Activated CD4-positive, alpha-beta T cell treated with anti-CD3 and anti-CD28 coated beads for 36 hours (primary cell): Measurements from ENCODE around the gene KPNA2. TPM values are rescaled to one million over a fixed set of nuclear protein-coding genes. Genes with fewer than 3 reads are reported as not detected.
"Not testable (repeated sequence)": the region's sequence is repeated elsewhere in the genome, so short reads cannot be mapped to it uniquely, and the experiment has no call there.

Source experiments
- ATAC-seq: fragments of 200-7000 bp; cut with Tn5 transposase; one replicate; pipeline ENCODE4 v1.10.0; 2021; ENCODE audit warnings: mild to moderate bottlenecking, moderate library complexity
- CTCF ChIA-PET: fragments of 350-600 bp; sonication (Branson Sonifier 250); formaldehyde crosslinking; loops from one replicate; lab custom pipeline; 2021; ENCODE audit warnings: antibody characterized with exemption; lab: Charles Lee
- POLR2A ChIA-PET: fragments of 350-600 bp; sonication (Branson Sonifier 250); formaldehyde crosslinking; loops from one replicate; lab custom pipeline; 2021; ENCODE audit warnings: antibody characterized with exemption, inconsistent platforms; lab: Charles Lee
- DNase-seq: peaks from one replicate; pipeline ENCODE4 v3.0.0-alpha.2; 2020
- H3K27ac Mint-ChIP-seq: one replicate; pipeline ENCODE4 v1.8.0; 2021; ENCODE audit warnings: mixed read lengths
- H3K27me3 Mint-ChIP-seq: one replicate; pipeline ENCODE4 v1.8.0; 2021; ENCODE audit warnings: mixed read lengths
- H3K36me3 Mint-ChIP-seq: one replicate; pipeline ENCODE4 v1.8.0; 2021; ENCODE audit warnings: low read depth, mixed read lengths
- H3K4me1 Mint-ChIP-seq: one replicate; pipeline ENCODE4 v1.8.0; 2021; ENCODE audit warnings: mixed read lengths
- H3K4me3 Mint-ChIP-seq: one replicate; pipeline ENCODE4 v1.8.0; 2021; ENCODE audit warnings: mild to moderate bottlenecking, moderate library complexity, mixed read lengths
- H3K9me3 Mint-ChIP-seq: one replicate; pipeline ENCODE4 v1.8.0; 2021; ENCODE audit warnings: low read depth, mixed read lengths
- intact Hi-C, 2 experiments: fragments of 100-400 bp; cut with DNase I in 1 of 2; cut with micrococcal nuclease in 1 of 2; formaldehyde crosslinking; loops; one replicate each; pipeline versions ENCODE4 v1.14.2 to v1.15.1; 2022 to 2024; cut with DNase I, micrococcal nuclease
- total RNA-seq, 2 experiments: library from RNA; stranded (reverse); gene quantifications; one replicate each; pipeline ENCODE4 v1.2.3, GENCODE V29; 2021

Gene KPNA2
- total RNA-seq, 2 experiments from 2014 or later, result 186 to 190 TPM

GRCh38 chr17:68036304-68037147 is 991 bp downstream of the KPNA2 start:
- Mint-ChIP-seq H3K36me3 (peaks cover 43% of the 10 kb centered on the region), H3K4me3 (peak overlapping the region; percentile 96), H3K9me3 (no peaks in the 10 kb centered on the region), H3K27ac (peak overlapping the region; percentile 97), H3K27me3 (no peaks in the 10 kb centered on the region), H3K4me1 (peaks cover 18% of the 10 kb centered on the region)
- ATAC-seq (no peak), DNase-seq (no peak)
- ChIA-PET POLR2A (interaction anchor here (0.5 to 2.2 kb wide), 8 partner anchors 9 to 1400 kb away, joined by 3 to 16 read pairs (median 6); partner anchors contain the start of gene PRKAR1A), CTCF (interaction anchor here (0.7 to 2.3 kb wide), 5 partner anchors 9 to 61 kb away, joined by 3 to 8 read pairs (median 6); no protein-coding TSS in a partner anchor)
- intact Hi-C loops, result loop anchor here (1.0 to 10.0 kb wide), 6 partner anchors 171 to 659 kb away; partner anchors contain the start of genes NOL11 (in 2 of the 2), AMZ2 (in 1 of the 2), BPTF (in 1 of the 2) and PITPNC1 (in 1 of the 2)

GRCh38 chr17:68047153-68047846 is 11.8 kb downstream of the KPNA2 start:
- no peak for ATAC-seq
- DNase-seq, result no peak
- ChIA-PET POLR2A (interaction anchor here (0.7 to 2.3 kb wide), 2 partner anchors 11 to 415 kb away, joined by 4 to 16 read pairs; partner anchors contain the start of gene KPNA2), CTCF (no interaction called here)
- no peak overlapping the region for H3K4me3 Mint-ChIP-seq
- H3K9me3 Mint-ChIP-seq, result no peaks in the 10 kb centered on the region
- peaks cover 46% of the 10 kb centered on the region for H3K36me3 Mint-ChIP-seq
- H3K27ac Mint-ChIP-seq, result no peak overlapping the region
- intact Hi-C loops, result no loop called here
- no peaks in the 10 kb centered on the region for H3K4me1 Mint-ChIP-seq
- H3K27me3 Mint-ChIP-seq, result no peaks in the 10 kb centered on the region

- POLR2A ChIA-PET, result interaction anchor here (1.3 kb wide), 1 partner anchor 12 kb away, joined by 4 read pairs; no protein-coding TSS in a partner anchor
- CTCF ChIA-PET, result not testable (repeated sequence)
Measured at GRCh38 chr17:68047890-68048542, 12.5 kb downstream of the KPNA2 start.

GRCh38 chr17:68048996-68049395 is 13.5 kb downstream of the KPNA2 start:
- Mint-ChIP-seq H3K9me3 (no peaks in the 10 kb centered on the region), H3K4me1 (no peaks in the 10 kb centered on the region), H3K27me3 (no peaks in the 10 kb centered on the region), H3K27ac (no peak overlapping the region), H3K4me3 (no peak overlapping the region), H3K36me3 (peaks cover 30% of the 10 kb centered on the region)
- no peak for DNase-seq
- intact Hi-C loops, result no loop called here
- ChIA-PET POLR2A (interaction anchor here (0.7 to 1.3 kb wide), 2 partner anchors 13 to 113 kb away, joined by 4 to 7 read pairs; no protein-coding TSS in a partner anchor), CTCF (interaction anchor here (0.7 to 1.0 kb wide), 2 partner anchors 9 to 420 kb away, joined by 3 read pairs; no protein-coding TSS in a partner anchor)
- ATAC-seq, result no peak

More at GRCh38 chr17:68047890-68048542, 12.5 kb downstream of the KPNA2 start:
- intact Hi-C loops, H3K27me3 Mint-ChIP-seq, ATAC-seq, H3K4me3 Mint-ChIP-seq, H3K9me3 Mint-ChIP-seq, DNase-seq, H3K27ac Mint-ChIP-seq, H3K4me1 Mint-ChIP-seq: not testable (repeated sequence)
- H3K36me3 Mint-ChIP-seq, result peaks cover 40% of the 10 kb centered on the region

GRCh38 chr17:68049812-68050437 is 14.4 kb downstream of the KPNA2 start:
- CTCF ChIA-PET, ATAC-seq, H3K27ac Mint-ChIP-seq: not testable (repeated sequence)

GRCh38 chr17:68051321-68052312 is 16.1 kb downstream of the KPNA2 start:
- CTCF ChIA-PET, result interaction anchor here (0.6 kb wide), 1 partner anchor 450 kb away, joined by 3 read pairs; no protein-coding TSS in a partner anchor
- ATAC-seq, H3K27me3 Mint-ChIP-seq, H3K9me3 Mint-ChIP-seq, POLR2A ChIA-PET, H3K27ac Mint-ChIP-seq, DNase-seq, H3K4me1 Mint-ChIP-seq, H3K4me3 Mint-ChIP-seq, H3K36me3 Mint-ChIP-seq: not testable (repeated sequence)
- intact Hi-C loops, result loop anchor here in 1 of 2 experiments (10.0 kb wide), 1 partner anchor 113 kb away; no protein-coding TSS in a partner anchor

More at GRCh38 chr17:68049812-68050437, 14.4 kb downstream of the KPNA2 start:
- H3K9me3 Mint-ChIP-seq, POLR2A ChIA-PET, H3K27me3 Mint-ChIP-seq, H3K4me1 Mint-ChIP-seq, DNase-seq, H3K4me3 Mint-ChIP-seq: not testable (repeated sequence)
- peaks cover 21% of the 10 kb centered on the region for H3K36me3 Mint-ChIP-seq
- intact Hi-C loops, result loop anchor here in 1 of 2 experiments (10.0 kb wide), 1 partner anchor 115 kb away; no protein-coding TSS in a partner anchor

GRCh38 chr17:68052810-68053209 is 17.3 kb downstream of the KPNA2 start:
- Mint-ChIP-seq H3K27me3 (no peaks in the 10 kb centered on the region), H3K4me1 (no peaks in the 10 kb centered on the region), H3K36me3 (peaks cover 2% of the 10 kb centered on the region), H3K4me3 (no peak overlapping the region), H3K27ac (no peak overlapping the region), H3K9me3 (no peaks in the 10 kb centered on the region)
- intact Hi-C loops, result loop anchor here in 1 of 2 experiments (10.0 kb wide), 1 partner anchor 112 kb away; no protein-coding TSS in a partner anchor
- POLR2A ChIA-PET, result no interaction called here
- CTCF ChIA-PET, result no interaction called here
- ATAC-seq (no peak), DNase-seq (no peak)

GRCh38 chr17:68053231-68054013 is 17.9 kb downstream of the KPNA2 start:
- Mint-ChIP-seq H3K9me3 (no peaks in the 10 kb centered on the region), H3K27ac (no peak overlapping the region), H3K4me3 (no peak overlapping the region), H3K36me3 (peaks cover 2% of the 10 kb centered on the region), H3K4me1 (no peaks in the 10 kb centered on the region), H3K27me3 (no peaks in the 10 kb centered on the region)
- ATAC-seq (no peak), DNase-seq (no peak)
- ChIA-PET POLR2A (no interaction called here), CTCF (no interaction called here)
- intact Hi-C loops, result loop anchor here in 1 of 2 experiments (10.0 kb wide), 1 partner anchor 111 kb away; no protein-coding TSS in a partner anchor

GRCh38 chr17:68054296-68054900 is 18.9 kb downstream of the KPNA2 start:
- H3K4me3 Mint-ChIP-seq, result no peak overlapping the region
- CTCF ChIA-PET, result no interaction called here
- no peaks in the 10 kb centered on the region for H3K27me3 Mint-ChIP-seq
- no peaks in the 10 kb centered on the region for H3K36me3 Mint-ChIP-seq
- H3K27ac Mint-ChIP-seq, result no peak overlapping the region
- POLR2A ChIA-PET, result no interaction called here
- H3K9me3 Mint-ChIP-seq, result no peaks in the 10 kb centered on the region
- intact Hi-C loops, result loop anchor here in 1 of 2 experiments (10.0 kb wide), 1 partner anchor 110 kb away; no protein-coding TSS in a partner anchor
- no peak for ATAC-seq
- H3K4me1 Mint-ChIP-seq, result no peaks in the 10 kb centered on the region
- no peak for DNase-seq
